A673 (cell line): ENCODE data around the gene SLC25A20. TPM values are rescaled to one million over a fixed set of nuclear protein-coding genes. Genes with fewer than 3 reads are reported as not detected.

ENCODE experiments used
- BruUV-seq: library from RNA; stranded (reverse); fragments of 400-500 nt; replicated peaks from 2 replicates; lab custom pipeline; 2021; lab: Mats Ljungman, UMichigan
- CTCF ChIA-PET: fragments of 300-600 bp; sonication (Branson Sonifier 250); formaldehyde crosslinking; loops from one replicate; lab custom pipeline; 2022; ENCODE audit warnings: antibody characterized with exemption; lab: Charles Lee
- POLR2A ChIA-PET: fragments of 300-600 bp; sonication (Branson Sonifier 250); formaldehyde crosslinking; loops from one replicate; lab custom pipeline; 2022; ENCODE audit warnings: antibody characterized with exemption; ENCODE audit not compliant: low non-redundant PET; lab: Charles Lee
- DNase-seq: peaks from one replicate; pipeline ENCODE4 v3.0.0-alpha.2; 2015; ENCODE audit warnings: low spot score
- H3K27ac ChIP-seq: fragments of 200-600 bp; sonication (generic); 2 replicates; pipeline ENCODE4 v1.5.1; 2016; ENCODE audit warnings: mixed run types, low read depth, mild to moderate bottlenecking, mixed read lengths, antibody characterized with exemption, low read length; ENCODE audit not compliant: poor library complexity, severe bottlenecking
- H3K27me3 ChIP-seq: fragments of 200-600 bp; sonication (generic); replicated peaks from 2 replicates; pipeline ENCODE4 v1.6.1; 2017; ENCODE audit warnings: mixed run types, low read depth, mild to moderate bottlenecking, mixed read lengths, antibody characterized with exemption, low read length; ENCODE audit not compliant: insufficient read depth, poor library complexity
- H3K36me3 ChIP-seq: fragments of 200-600 bp; sonication (generic); 2 replicates; pipeline ENCODE4 v1.6.1; 2016; ENCODE audit warnings: mixed run types, mild to moderate bottlenecking, mixed read lengths, antibody characterized with exemption, low read length; ENCODE audit not compliant: insufficient read depth, poor library complexity, severe bottlenecking
- H3K4me1 ChIP-seq: fragments of 200-600 bp; sonication (generic); 2 replicates; pipeline ENCODE4 v1.6.1; 2017; ENCODE audit warnings: mixed run types, mild to moderate bottlenecking, mixed read lengths, antibody characterized with exemption, low read length; ENCODE audit not compliant: insufficient read depth, poor library complexity, severe bottlenecking
- H3K4me3 ChIP-seq: fragments of 200-600 bp; sonication (generic); 2 replicates; pipeline ENCODE4 v1.5.1; 2016; ENCODE audit warnings: low read depth, mixed run types, mild to moderate bottlenecking, mixed read lengths, low read length; ENCODE audit not compliant: poor library complexity, severe bottlenecking
- H3K9me3 ChIP-seq: fragments of 200-600 bp; sonication (generic); 2 replicates; pipeline ENCODE4 v1.6.1; 2016; ENCODE audit warnings: mixed run types, low read depth, mild to moderate bottlenecking, mixed read lengths, antibody characterized with exemption, low read length; ENCODE audit not compliant: poor library complexity, severe bottlenecking
- CTCF ChIP-seq: fragments of 300-800, 200-600 bp; sonication (generic); conservative IDR thresholded peaks from 2 replicates; pipeline ENCODE4 v1.5.1; 2017; ENCODE audit warnings: low read depth, mild to moderate bottlenecking, antibody characterized with exemption, low read length, moderate library complexity, mixed read lengths
- EZH2 ChIP-seq: fragments of 200-600 bp; sonication (generic); IDR thresholded peaks from 2 replicates; pipeline ENCODE4 v1.6.1; 2017; ENCODE audit warnings: borderline replicate concordance, low read depth, mild to moderate bottlenecking, mixed read lengths, antibody characterized with exemption, low read length; ENCODE audit not compliant: poor library complexity, severe bottlenecking
- intact Hi-C: fragments of 100-400 bp; cut with micrococcal nuclease; formaldehyde crosslinking; loops from one replicate; pipeline ENCODE4 v1.10.0; 2022; ENCODE audit not compliant: unreplicated experiment
- total RNA-seq: library from RNA; stranded (reverse); gene quantifications from 2 replicates; pipeline ENCODE4 v1.2.3, GENCODE V29; 2021

Gene SLC25A20
- total RNA-seq, 1 experiment from 2014 or later: 4.9 TPM

GRCh38 chr3:48847504-48848423, 50.9 kb downstream of the SLC25A20 start, which contains the start of gene PRKAR2A:
Gene PRKAR2A (minus strand): TSS chr3:48847874. CDS start chr3:48847596, 278 bp downstream.
- intact Hi-C loops: no loop called here
- no peaks in the 10 kb centered on the region for H3K27me3 ChIP-seq
- ChIA-PET CTCF (no interaction called here), POLR2A (interaction anchor here (0.5 kb wide), 1 partner anchor 10 kb away, joined by 3 read pairs; no protein-coding TSS in a partner anchor)
- TF ChIP-seq CTCF: no peak
- DNase-seq: peak; percentile 79
- no peaks in the 10 kb centered on the region for H3K4me1 ChIP-seq
- H3K9me3 ChIP-seq: no peaks in the 10 kb centered on the region
- BruUV-seq: no TSS peak
- H3K4me3 ChIP-seq: peak within 1 kb of the TSS; percentile 70
- H3K36me3 ChIP-seq: no peaks in the 10 kb centered on the region
- peak within 1 kb of the TSS; percentile 65 for H3K27ac ChIP-seq

GRCh38 chr3:48847053-48847503, 51.6 kb downstream of the SLC25A20 start:
- DNase-seq: peak; percentile 75
- ChIA-PET POLR2A (interaction anchor here (0.5 kb wide), 1 partner anchor 10 kb away, joined by 3 read pairs; no protein-coding TSS in a partner anchor), CTCF (no interaction called here)
- Histone ChIP-seq H3K27ac (peak overlapping the region; percentile 65), H3K4me3 (peak overlapping the region; percentile 70), H3K27me3 (no peaks in the 10 kb centered on the region), H3K4me1 (no peaks in the 10 kb centered on the region), H3K9me3 (no peaks in the 10 kb centered on the region), H3K36me3 (no peaks in the 10 kb centered on the region)
- intact Hi-C loops: no loop called here
- BruUV-seq: no TSS peak
- TF ChIP-seq CTCF: no peak
- no peak for TF ChIP-seq EZH2

- no TSS peak for BruUV-seq
- Histone ChIP-seq H3K9me3 (no peaks in the 10 kb centered on the region), H3K27me3 (no peaks in the 10 kb centered on the region), H3K4me3 (no peak overlapping the region), H3K4me1 (no peaks in the 10 kb centered on the region), H3K27ac (no peak overlapping the region), H3K36me3 (no peaks in the 10 kb centered on the region)
- DNase-seq: no peak
- intact Hi-C loops: no loop called here
- CTCF ChIA-PET: no interaction called here
- POLR2A ChIA-PET: no interaction called here
- no peak for TF ChIP-seq CTCF
- TF ChIP-seq EZH2: no peak
Observed at GRCh38 chr3:48845170-48845569, 53.5 kb downstream of the SLC25A20 start.
